ENCODE measurements around the gene NSMF.
A peak's percentile ranks its signal among the peaks of the same experiment; 100 is the strongest.
"Not testable (repeated sequence)": the region's sequence is repeated elsewhere in the genome, so short reads cannot be mapped to it uniquely, and the experiment has no call there.

Gene NSMF

GRCh38 chr9:137452761-137453642 lies 6.1 kb downstream of the NSMF start (continued):
- TF ChIP-seq TSHZ1 (tag by site-specific recombination; IDR thresholded peaks at IDR 0.05; ENCODE audit: borderline replicate concordance) (no peak), BCL11A (tag by site-specific recombination; IDR thresholded peaks at IDR 0.05; ENCODE audit: low read depth) (no peak), ZNF513 (tag by site-specific recombination; IDR thresholded peaks at IDR 0.05) (no peak)

GRCh38 chr9:137452006-137452760 lies 7.0 kb downstream of the NSMF start:
- Histone ChIP-seq H3K4me1 (ENCODE audit: control insufficient read depth, insufficient read depth, low read length) (no peaks in the 10 kb centered on the region), H3K4me3 (ENCODE audit: low read depth, low read length) (no peak overlapping the region), H3K27ac (ENCODE audit: extremely low read depth, low read depth, low read length) (no peak overlapping the region), H3K36me3 (ENCODE audit: control insufficient read depth in 2 of 2, insufficient read depth in 1 of 2, low read length in 2 of 2) (peaks cover 0 to 64% of the 10 kb centered on the region in 2 experiments; a peak in 2 of 3 replicates), H3K9me3 (ENCODE audit: control insufficient read depth, insufficient read depth, low read depth, low read length) (no peaks in the 10 kb centered on the region)
- ChIA-PET POLR2A (no interaction called here), CTCF (no interaction called here)
- TF ChIP-seq ZNF521 (tag by site-specific recombination; IDR thresholded peaks at IDR 0.05), result no peak
- no peak for TF ChIP-seq ZNF433 (tag by site-specific recombination; IDR thresholded peaks at IDR 0.05; ENCODE audit: low read depth)
- peak; percentile 98 for TF ChIP-seq GLIS1 (tag by site-specific recombination; IDR thresholded peaks at IDR 0.05)
- TF ChIP-seq ZNF350 (tag by site-specific recombination; IDR thresholded peaks at IDR 0.05), result no peak
- no peak for TF ChIP-seq ZNF548 (tag by site-specific recombination; IDR thresholded peaks at IDR 0.05)
- no peak for TF ChIP-seq PBX3 (CRISPR knock-in tag; IDR thresholded peaks at IDR 0.05)
- TF ChIP-seq ZNF621 (tag by site-specific recombination; IDR thresholded peaks at IDR 0.05), result no peak
- TF ChIP-seq ZNF292 (tag by site-specific recombination; IDR thresholded peaks at IDR 0.05; ENCODE audit: borderline replicate concordance, low read depth), result no peak

- H3K27ac ChIP-seq (ENCODE audit: extremely low read depth, low read depth, low read length); H3K4me1 ChIP-seq (ENCODE audit: control insufficient read depth, insufficient read depth, low read length); CTCF ChIA-PET; H3K4me3 ChIP-seq (ENCODE audit: low read depth, low read length); POLR2A ChIA-PET; H3K9me3 ChIP-seq (ENCODE audit: control insufficient read depth, insufficient read depth, low read depth, low read length): not testable (repeated sequence)
- peaks cover 0 to 56% of the 10 kb centered on the region in 2 experiments; a peak in 2 of 3 replicates for H3K36me3 ChIP-seq (ENCODE audit: control insufficient read depth in 2 of 2, insufficient read depth in 1 of 2, low read length in 2 of 2)
These were observed 7.7 kb downstream of the NSMF start for GRCh38 chr9:137451264-137452005.

Data from HEK293 (cell line).